ENCODE results near the gene MAN1C1.

DNA sequence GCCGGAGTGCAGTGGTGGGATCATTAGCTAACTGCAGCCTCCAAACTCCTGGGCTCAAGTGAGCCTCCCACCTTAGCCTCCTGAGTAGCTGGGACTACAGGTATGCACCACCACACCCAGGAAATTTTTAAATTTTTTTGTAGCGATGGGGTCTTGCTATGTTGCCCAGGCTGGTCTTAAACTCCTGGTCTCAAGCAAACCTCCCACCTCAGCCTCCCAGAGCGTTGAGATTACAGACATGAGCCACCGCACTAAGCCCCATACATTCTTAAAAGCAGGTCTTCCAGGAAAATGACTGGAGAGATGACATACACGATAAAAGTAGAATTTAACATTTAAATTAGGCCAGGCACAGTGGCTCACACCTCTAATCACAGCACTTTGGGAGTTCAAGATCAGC, 216.6 kb downstream of the MAN1C1 start:
- no peak for TF ChIP-seq PPARA (CRISPR knock-in tag; IDR thresholded peaks at IDR 0.05; ENCODE audit: borderline replicate concordance)
- TF ChIP-seq CSDC2 (CRISPR knock-in tag; IDR thresholded peaks at IDR 0.05), result no peak
- no peak for TF ChIP-seq ZNF8 (CRISPR knock-in tag; IDR thresholded peaks at IDR 0.05)
- no peak for TF ChIP-seq BACH2 (CRISPR knock-in tag; IDR thresholded peaks at IDR 0.05; ENCODE audit: borderline replicate concordance)
- TF ChIP-seq ZFP3 (CRISPR knock-in tag; IDR thresholded peaks at IDR 0.05), result no peak
- TF ChIP-seq, protein P1, sequence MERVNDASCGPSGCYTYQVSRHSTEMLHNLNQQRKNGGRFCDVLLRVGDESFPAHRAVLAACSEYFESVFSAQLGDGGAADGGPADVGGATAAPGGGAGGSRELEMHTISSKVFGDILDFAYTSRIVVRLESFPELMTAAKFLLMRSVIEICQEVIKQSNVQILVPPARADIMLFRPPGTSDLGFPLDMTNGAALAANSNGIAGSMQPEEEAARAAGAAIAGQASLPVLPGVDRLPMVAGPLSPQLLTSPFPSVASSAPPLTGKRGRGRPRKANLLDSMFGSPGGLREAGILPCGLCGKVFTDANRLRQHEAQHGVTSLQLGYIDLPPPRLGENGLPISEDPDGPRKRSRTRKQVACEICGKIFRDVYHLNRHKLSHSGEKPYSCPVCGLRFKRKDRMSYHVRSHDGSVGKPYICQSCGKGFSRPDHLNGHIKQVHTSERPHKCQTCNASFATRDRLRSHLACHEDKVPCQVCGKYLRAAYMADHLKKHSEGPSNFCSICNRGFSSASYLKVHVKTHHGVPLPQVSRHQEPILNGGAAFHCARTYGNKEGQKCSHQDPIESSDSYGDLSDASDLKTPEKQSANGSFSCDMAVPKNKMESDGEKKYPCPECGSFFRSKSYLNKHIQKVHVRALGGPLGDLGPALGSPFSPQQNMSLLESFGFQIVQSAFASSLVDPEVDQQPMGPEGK (CRISPR knock-in tag; IDR thresholded peaks at IDR 0.05; ENCODE audit: borderline replicate concordance), result no peak
- TF ChIP-seq ZNF565 (CRISPR knock-in tag; conservative IDR thresholded peaks at IDR 0.05; ENCODE audit: low read depth), result no peak
- TF ChIP-seq, protein P2, sequence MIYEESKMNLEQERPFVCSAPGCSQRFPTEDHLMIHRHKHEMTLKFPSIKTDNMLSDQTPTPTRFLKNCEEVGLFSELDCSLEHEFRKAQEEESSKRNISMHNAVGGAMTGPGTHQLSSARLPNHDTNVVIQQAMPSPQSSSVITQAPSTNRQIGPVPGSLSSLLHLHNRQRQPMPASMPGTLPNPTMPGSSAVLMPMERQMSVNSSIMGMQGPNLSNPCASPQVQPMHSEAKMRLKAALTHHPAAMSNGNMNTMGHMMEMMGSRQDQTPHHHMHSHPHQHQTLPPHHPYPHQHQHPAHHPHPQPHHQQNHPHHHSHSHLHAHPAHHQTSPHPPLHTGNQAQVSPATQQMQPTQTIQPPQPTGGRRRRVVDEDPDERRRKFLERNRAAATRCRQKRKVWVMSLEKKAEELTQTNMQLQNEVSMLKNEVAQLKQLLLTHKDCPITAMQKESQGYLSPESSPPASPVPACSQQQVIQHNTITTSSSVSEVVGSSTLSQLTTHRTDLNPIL (CRISPR knock-in tag; IDR thresholded peaks at IDR 0.05; ENCODE audit: low read depth), result no peak

Data from SK-N-SH treated with all-trans-retinoic acid at 6 μM for 48 hours (cell line).